ENCODE measurements around the gene GRK3.
"Not testable (repeated sequence)": the region's sequence is repeated elsewhere in the genome, so short reads cannot be mapped to it uniquely, and the experiment has no call there.

GRK3 gene

GRCh38 chr22:25623851-25624250, 59.4 kb downstream of the GRK3 start:
- DNase-seq (ENCODE audit: insufficient read length, low spot score), result no peak
- FAIRE-seq, result no peak

DNA sequence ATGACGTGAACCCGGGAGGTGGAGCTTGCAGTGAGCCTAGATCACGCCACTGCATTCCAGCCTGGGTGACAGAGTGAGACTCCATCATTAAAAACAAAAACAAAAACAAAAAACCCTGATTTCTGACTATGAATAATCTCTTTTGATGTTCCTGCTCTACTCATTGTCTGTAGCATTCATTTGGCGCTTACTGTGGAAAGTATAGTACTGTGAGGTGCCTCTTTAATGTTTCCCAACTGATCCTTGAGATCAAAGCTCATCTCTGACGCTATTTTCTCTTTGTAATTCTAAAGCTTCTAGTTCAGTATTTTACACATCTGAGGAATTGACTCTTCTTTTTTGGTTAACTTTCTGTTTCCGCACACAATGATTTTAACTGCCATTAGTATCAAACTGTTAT, 60.0 kb downstream of the GRK3 start:
- FAIRE-seq (peak; percentile 33), DNase-seq (ENCODE audit: insufficient read length, low spot score) (no peak)

GRCh38 chr22:25625747-25626623, 61.5 kb downstream of the GRK3 start:
- FAIRE-seq; DNase-seq (ENCODE audit: insufficient read length, low spot score): not testable (repeated sequence)

DNA sequence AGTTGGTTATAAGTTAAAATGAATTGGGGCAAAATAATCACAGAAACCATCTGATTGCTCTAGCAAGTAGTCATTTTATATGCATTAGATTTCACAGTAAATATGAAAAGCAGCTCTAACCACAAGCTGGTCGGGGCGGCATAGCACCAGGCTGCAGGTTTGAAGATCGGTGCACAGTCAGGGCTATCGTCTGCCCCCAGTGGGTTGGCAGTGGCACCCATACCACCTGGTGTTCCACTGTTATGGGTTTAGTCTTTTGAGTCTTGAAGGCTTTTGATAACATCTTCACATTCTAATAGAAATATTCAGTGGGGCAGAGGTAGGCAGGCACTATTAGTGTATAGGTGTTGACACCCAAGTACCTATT, 62.1 kb downstream of the GRK3 start:
- no peak for FAIRE-seq
- DNase-seq (ENCODE audit: insufficient read length, low spot score), result no peak

GRCh38 chr22:25627271-25627852, 62.9 kb downstream of the GRK3 start:
- FAIRE-seq (peak; percentile 40), DNase-seq (ENCODE audit: insufficient read length, low spot score) (no peak)

DNA sequence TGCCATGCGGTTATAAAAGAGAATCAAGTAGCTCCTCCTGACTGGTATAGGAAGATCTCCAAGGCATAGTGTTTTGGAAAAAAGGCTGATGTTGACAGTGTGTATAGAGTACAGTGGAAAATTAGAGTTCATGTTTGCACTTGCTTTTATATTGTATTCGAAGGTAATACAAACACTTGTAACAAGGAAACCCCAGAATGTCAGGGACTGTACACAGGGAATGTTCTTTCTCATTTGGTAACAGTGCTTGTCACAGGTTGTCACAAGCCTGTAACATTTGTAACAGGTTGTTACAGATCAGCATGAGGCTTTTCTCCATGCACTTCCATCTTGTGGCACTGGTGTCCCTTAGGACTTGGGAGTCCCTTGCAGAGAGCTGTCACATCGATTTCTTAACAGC, 64.0 kb downstream of the GRK3 start:
- DNase-seq (ENCODE audit: insufficient read length, low spot score) (no peak), FAIRE-seq (no peak)

DNA sequence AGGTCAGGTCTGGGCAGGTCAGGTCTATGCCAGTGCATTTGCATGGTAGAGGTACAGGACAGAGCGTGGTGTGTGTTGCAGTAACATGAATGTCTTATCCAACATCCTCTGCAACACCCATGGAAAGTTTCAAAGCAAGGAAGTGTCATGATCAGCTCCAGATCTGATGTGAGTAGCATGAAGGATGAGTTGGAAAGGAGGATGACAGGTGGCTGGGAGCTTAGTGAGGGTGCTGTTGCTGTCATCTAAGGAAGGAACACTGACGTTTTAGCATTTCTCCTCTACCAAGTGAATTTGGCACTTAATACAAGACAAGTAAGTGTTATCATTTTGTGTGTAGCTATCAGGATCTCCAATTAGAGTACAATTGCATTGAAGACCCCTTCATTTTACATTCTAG, 65.1 kb downstream of the GRK3 start:
- no peak for FAIRE-seq
- no peak for DNase-seq (ENCODE audit: insufficient read length, low spot score)

- DNase-seq (ENCODE audit: insufficient read length, low spot score), result no peak
- no peak for FAIRE-seq
These were observed 66.0 kb downstream of the GRK3 start for GRCh38 chr22:25630447-25630846.

GRCh38 chr22:25636323-25636722, 71.8 kb downstream of the GRK3 start:
- no peak for FAIRE-seq

GRCh38 chr22:25637032-25637431, 72.6 kb downstream of the GRK3 start:
- no peak for FAIRE-seq
- DNase-seq (ENCODE audit: insufficient read length, low spot score), result no peak

More at GRCh38 chr22:25636323-25636722, 71.8 kb downstream of the GRK3 start:
- no peak for DNase-seq (ENCODE audit: insufficient read length, low spot score)

- DNase-seq (ENCODE audit: insufficient read length, low spot score) (no peak), FAIRE-seq (no peak)
These were observed 73.2 kb downstream of the GRK3 start for GRCh38 chr22:25637672-25638071.

GRCh38 chr22:25638638-25639037, 74.2 kb downstream of the GRK3 start:
- DNase-seq (ENCODE audit: insufficient read length, low spot score) (no peak), FAIRE-seq (no peak)

DNA sequence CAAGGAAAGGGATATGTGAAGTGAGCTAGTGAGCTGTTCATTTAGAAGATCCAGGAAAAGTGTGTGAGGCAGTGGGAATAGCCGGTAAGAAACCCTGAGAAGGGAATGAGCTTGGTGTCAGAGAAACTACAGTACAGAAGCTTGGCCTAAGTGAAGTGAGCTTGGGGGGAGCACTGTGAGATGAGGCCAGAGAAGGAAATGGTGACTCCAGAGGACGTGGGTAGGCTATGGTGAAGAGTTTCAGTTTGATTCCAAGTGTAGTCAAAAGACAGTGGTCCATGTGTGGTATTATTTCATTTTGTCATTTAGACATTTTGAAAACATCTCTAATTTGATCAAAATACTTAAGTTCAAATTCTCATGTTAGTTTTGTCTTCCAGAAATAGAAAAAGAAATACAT, 77.2 kb downstream of the GRK3 start:
- peak; percentile 82 for FAIRE-seq
- no peak for DNase-seq (ENCODE audit: insufficient read length, low spot score)

GRCh38 chr22:25643232-25644000, 78.9 kb downstream of the GRK3 start:
- FAIRE-seq (peak; percentile 88), DNase-seq (ENCODE audit: insufficient read length, low spot score) (no peak)

- DNase-seq (ENCODE audit: insufficient read length, low spot score), result no peak
- FAIRE-seq, result peak; percentile 53
These were observed 79.6 kb downstream of the GRK3 start for GRCh38 chr22:25644122-25644521.

DNA sequence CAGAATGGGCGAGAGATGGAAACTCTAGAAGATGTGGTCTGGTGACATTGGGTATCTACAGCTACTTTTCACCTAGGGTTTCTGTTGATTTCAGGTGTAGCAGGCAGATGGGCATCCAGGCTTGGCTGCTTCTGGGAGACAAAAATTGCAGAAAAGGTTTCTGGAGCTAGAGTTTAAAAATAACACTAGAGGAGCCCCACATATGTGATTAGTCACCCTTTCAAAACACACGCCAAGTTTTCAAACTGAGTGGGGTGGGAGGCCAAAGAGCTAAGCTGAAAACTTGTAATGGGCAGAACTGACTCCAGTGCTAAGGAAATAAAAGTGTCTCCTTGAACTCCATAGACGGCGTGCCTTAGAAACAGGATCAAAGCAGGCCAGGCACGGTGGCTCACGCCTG, 80.8 kb downstream of the GRK3 start:
- FAIRE-seq, result peak; percentile 64
- DNase-seq (ENCODE audit: insufficient read length, low spot score), result no peak

DNA sequence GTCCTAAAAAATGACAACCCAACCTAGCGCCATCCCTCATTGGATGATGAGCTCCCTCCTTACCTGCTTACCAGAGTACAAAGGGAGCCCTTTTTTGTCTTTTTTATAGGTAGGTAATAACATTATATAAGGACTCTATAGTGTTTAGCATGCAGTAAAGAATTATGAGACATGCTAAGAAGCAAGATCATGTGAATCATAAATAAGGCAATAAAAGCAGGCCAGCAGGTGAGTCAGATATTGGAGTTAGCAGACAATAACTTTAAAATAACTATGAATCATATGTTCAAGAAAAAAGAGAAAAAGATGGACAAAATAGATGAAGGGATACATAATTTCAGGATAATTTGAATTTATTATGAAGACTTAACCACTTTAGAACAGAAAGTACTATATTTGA, 81.5 kb downstream of the GRK3 start:
- DNase-seq (ENCODE audit: insufficient read length, low spot score) (no peak), FAIRE-seq (no peak)

DNA sequence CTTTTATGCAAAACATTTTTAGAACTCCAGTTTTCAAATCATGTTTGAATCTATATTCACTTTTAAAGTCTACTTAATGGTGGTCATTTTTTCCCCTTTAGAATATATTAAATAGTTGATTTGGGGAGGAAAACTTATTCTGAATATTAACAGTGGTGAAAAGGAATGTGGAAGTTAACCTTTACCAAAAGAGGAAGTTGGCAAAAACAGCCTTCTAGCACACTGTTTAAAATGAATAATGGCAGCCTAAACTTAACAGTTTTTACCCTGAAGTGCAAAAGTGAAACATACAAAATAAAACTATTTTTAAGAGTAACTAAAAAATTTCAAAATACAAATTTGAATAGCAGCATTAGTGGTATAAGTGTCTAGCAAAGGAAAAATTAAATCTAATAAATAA, 86.4 kb downstream of the GRK3 start:
- DNase-seq (ENCODE audit: insufficient read length, low spot score), result no peak
- peak; percentile 88 for FAIRE-seq

GRCh38 chr22:25651332-25652085, 87.0 kb downstream of the GRK3 start:
- DNase-seq (ENCODE audit: insufficient read length, low spot score) (no peak), FAIRE-seq (peak; percentile 76)

- FAIRE-seq, result no peak
- DNase-seq (ENCODE audit: insufficient read length, low spot score), result no peak
These were observed 90.2 kb downstream of the GRK3 start for GRCh38 chr22:25654676-25655075.

Measured in GM19239 (cell line).